CD4-positive, alpha-beta T cell treated with Interleukin-15 for 1 hour (primary cell): ENCODE measurements around the gene RERG.
"Not testable (repeated sequence)": the region's sequence is repeated elsewhere in the genome, so short reads cannot be mapped to it uniquely, and the experiment has no call there.

Source experiments
- DNase-seq: peaks from one replicate; pipeline ENCODE4 v3.0.0-alpha.2; 2020

The RERG gene

DNA sequence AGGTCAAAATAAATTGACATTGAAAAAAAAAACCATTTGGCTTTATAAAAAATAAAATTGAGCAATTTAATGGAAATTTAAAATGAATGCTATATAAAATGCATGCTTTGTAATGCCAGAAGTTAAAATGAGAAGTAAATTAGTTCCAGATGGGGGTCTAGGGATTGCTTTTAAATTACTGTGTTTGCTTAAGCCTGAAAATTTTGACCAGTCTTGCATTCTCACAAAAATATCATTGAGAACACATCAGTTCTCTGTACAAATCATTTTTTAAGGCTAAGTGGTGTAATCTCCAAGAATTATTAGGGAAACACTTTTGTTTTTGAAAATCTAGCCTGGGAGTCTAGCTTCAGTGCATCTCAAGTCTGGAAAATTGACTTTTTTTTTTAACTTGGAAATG, 90.7 kb downstream of the RERG start:
- DNase-seq = no peak

DNA sequence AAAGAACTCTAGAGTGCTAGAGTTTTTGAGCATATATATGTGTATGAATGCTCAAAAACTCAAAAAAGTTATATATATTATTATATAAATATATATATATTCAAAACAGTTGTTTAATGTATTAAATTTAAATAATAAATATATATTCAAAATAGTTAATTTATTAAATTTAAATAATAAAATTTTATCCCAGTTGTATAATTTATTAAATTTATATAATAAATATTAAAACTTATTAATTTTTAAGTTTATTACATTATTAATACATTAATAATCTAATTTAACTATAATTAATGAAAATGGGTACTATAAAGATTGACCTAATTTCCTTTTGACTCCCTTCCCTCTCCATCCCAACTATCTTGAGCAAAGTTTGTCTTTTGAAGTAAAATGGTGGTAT, 97.8 kb downstream of the RERG start:
- DNase-seq = no peak

DNA sequence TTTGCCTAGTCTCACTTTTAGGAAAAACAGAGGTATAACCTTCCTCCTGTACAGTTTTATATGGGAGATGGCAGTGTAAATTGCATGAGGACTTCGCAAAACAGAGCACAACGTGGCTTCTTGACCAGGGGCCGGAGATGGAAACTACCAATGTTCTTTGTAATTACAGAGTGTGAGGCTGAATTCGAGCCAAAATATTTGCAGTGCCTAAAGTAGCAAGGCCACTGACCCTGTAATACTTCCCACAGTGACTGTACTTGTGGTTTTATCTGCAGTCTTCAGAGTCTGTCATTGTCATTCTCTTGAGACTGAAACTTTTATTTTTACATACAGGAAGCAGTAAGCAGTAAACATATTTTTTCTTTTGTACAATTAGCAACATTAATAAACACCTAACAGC, 98.9 kb downstream of the RERG start:
- no peak for DNase-seq

DNA sequence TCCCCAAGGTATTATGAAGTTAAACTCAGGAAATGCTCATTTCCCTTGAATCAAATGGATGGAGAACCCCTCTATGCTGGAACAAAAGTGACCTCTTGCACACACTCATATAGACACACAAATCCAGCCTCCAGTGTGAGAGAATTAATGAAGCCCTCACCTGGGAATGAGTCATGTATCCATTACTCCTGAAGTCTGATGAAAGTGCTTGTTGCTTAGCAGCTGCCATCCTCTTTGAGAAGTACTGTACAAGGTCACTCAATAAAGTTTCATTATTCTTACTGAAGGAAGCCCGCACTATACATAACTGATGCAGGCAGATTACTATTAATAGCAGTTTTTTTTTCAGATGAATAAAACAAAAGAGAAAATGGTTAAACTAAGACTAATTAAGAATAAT, 102.3 kb downstream of the RERG start:
- no peak for DNase-seq

DNA sequence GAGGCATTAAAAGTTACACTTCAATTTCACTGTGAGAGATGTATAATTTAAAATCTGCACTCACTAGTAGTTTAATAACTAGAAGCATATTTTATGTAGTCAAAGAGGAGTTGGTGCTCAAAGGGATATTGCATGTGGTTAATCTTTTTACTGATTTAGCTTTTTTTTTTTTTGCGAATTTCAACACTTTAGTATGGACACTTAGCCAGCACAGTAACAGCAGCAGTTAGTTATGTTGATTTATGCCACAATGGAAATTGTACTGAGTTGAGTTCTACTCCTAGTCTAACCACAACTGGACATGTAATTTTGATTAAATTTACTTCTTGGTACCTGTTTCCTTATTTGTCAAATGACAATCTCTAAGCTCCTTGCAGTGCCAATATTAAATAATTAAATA, 104.2 kb downstream of the RERG start:
- no peak for DNase-seq

DNA sequence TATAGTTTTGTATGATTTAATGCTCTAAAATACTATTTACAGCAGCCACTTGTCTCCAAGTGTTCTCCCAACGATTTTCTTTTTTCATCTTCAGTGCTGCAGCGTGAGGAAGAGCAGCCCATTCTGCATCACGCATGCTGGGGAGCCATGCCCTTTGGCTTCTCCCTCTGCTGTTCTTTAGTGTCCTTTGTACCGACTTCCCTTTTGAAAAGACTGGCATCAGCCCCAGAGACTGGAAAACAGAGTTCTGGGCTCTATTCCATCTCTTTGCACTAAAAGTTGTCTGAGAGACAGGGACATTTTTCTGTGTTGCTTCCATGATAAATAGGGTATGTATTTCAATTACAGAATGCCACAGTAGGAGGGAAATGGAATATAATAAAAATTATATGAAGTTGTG, 105.1 kb downstream of the RERG start:
- no peak for DNase-seq

DNA sequence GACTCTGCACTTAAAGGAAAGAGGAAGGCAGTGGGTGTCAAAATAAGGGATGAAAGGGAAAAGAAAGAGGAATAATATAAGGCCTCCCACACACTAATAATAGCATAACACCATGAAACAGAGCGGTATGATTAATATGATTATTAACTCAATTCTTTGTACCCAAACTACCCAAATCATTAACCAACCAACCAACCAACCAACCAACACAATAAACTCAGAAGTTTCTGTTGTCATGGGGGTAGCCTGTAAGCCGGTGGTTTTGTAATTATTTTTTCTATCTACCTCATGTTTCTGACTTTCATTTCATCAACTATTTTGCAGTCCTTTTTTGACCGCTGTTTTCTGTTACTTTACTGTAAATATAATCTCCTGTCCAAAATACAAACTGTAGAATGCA, 105.8 kb downstream of the RERG start:
- no peak for DNase-seq

DNA sequence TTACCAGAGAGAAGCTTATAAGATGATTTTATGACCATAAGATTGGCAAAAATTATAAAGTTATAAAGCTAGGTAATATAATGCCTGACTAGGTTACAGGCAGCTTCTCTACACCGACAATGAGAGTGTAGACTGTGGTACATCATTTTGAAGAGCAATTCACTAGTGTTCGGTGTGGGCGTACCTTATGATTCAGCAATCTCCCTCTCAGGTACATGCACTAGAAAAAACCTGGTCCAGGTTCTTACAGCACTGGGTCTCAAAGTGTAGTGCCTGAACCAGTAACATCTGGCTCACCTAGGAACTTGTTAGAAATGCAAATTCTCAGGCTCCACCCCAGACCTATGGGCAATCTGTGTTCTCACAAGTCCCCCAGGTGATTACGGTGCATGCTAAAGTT, 106.7 kb downstream of the RERG start:
- no peak for DNase-seq

DNA sequence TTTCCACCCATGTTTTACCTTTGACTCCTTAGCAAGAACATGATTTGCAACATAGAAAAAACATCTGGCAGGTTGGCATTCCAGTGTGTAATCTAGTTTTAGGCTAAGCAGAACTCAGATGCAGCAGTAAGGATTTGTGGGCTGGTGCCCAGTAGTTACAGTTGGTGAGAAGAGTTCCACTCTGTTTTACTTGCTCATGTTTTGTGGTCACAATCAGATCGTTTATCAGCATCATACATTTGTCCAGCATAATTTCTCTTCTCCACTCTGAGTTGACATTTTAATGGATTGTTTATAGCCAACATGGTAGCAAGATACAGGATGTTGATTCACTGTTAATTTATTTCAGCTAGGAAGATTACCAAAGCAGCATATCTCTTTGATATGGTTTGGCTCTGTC, 128.4 kb downstream of the RERG start:
- no peak for DNase-seq

DNA sequence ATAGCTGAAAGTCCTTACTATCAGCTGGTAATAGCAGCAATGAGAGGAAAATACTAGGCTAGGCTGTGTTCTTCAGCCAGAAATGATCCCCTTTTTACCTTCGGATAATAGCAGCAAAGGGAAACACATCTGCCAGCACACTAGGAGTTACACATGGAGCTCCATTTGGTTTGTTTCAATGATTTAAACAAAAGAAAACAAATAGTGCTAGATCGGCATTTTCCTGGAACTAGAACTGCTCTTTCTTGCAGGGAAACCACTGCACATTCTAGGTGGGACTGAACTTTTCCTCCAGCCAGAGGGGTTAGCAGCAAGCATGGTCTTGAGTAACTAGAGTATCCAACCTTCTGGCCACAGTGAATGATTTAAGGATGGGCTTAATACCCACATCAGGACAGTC, 130.8 kb downstream of the RERG start:
- DNase-seq = no peak

DNA sequence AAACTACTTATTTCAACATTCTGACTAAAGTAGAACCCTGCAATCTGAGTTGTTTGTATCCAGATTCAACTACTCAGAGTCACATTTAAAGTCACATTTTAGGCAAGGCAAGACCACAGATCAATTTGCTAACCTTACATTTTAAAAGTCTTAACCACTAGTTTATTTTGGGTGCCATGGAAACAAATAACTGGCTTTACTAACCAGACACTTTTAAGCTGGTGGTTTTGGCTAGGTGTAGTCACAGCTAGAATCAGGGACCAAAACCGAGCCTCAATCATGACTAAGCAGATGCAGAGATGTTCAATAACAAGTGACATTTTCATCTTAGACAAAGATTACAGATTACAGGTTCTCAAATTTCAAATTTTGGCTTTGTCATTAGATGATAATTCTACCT, 133.1 kb downstream of the RERG start:
- no peak for DNase-seq

DNA sequence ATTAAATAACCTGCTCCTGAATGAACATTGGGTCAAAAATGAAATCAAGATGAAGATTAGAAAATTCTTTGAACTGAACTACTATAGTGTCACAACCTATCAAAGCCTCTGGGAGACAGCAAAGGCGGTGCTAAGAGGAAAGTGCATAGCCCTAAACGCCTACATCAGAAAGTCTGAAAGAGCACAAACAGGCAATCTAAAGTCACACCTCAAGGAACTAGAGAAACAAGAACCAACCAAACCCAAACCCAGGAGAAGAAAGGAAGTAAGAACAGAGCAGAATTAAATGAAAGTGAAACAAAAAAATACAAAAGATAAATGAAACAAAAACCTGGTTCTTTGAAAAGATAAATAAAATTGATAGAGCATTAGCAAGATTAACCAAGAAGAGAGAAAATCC, 143.5 kb downstream of the RERG start:
- not testable (repeated sequence) for DNase-seq

DNA sequence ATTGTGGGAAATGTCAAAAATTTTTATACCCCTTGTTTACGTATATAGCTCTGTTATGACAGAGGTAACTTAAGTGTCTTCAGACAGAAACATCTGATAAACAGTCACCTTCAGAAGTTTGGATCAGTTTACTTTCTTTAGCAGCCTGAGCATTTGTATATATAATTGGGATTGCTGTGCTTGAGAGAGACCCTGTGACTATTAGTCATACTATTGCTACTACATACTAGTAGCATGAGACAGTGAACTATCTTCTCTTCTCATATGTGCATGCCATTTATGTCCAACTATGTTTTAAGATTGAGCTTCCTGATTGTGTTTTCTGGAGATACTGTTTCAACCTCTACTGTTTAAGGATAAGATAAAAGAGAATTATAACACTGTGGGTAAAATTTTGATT, 146.9 kb downstream of the RERG start:
- DNase-seq = no peak

DNA sequence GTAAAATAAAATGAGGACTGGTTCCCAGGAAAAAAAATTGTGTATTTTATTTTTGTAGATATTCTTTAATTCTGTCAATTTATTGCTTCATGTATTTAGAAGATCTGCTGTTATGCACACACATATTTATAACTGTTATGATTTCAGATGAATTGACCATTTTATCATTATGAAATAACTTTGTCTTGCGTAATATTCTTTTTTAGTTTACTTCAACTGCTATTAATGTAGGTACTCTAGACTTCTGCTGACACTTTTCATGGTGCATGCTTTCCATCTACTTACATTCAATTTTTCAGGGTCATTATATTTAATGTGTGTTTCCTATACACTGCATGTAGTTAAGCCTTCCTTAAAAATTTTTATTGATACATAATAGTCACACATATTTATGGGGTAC, 162.1 kb downstream of the RERG start:
- no peak for DNase-seq
